Measurements from ENCODE around the gene MAP1S.

DNA sequence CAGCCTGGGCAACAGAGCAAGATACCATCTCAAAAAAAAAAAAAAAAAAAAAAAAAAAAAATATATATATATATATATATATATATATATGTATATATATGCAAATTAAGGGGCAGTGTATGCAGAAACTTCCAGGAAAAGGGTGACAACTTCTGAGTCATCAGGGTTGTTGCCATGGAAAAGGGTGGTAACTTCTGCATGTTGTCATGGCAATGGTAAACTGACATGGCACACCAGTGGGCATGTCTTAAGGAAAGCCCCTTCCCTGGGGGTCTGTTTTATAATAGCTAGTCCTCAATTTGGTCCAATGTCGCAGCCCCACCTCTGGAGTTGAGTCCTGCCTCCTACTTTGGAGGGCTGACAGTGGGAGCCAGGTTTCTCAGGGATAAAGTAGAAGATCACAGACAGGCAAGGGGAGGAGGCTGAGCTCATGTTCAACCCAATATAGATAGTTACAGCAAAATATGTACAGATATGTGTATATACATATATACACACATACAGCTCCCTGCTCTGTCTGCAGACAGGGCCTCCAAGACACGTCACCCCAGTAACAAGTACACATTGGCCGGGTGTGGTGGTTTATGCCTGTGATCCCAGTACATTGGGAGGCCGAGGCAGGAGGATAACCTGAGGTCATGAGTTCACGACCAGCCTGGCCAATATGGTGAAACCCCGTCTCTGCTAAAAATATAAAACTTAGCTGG, 24.7 kb downstream of the MAP1S start:
- TF ChIP-seq, protein P1, sequence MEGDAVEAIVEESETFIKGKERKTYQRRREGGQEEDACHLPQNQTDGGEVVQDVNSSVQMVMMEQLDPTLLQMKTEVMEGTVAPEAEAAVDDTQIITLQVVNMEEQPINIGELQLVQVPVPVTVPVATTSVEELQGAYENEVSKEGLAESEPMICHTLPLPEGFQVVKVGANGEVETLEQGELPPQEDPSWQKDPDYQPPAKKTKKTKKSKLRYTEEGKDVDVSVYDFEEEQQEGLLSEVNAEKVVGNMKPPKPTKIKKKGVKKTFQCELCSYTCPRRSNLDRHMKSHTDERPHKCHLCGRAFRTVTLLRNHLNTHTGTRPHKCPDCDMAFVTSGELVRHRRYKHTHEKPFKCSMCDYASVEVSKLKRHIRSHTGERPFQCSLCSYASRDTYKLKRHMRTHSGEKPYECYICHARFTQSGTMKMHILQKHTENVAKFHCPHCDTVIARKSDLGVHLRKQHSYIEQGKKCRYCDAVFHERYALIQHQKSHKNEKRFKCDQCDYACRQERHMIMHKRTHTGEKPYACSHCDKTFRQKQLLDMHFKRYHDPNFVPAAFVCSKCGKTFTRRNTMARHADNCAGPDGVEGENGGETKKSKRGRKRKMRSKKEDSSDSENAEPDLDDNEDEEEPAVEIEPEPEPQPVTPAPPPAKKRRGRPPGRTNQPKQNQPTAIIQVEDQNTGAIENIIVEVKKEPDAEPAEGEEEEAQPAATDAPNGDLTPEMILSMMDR (IDR thresholded peaks at IDR 0.05), result no peak
- TF ChIP-seq POLR2A (IDR thresholded peaks at IDR 0.05), result no peak

Measured in heart left ventricle (tissue), 13 donors.